ENCODE results near the gene UNC45B. TPM values are rescaled to one million over a fixed set of nuclear protein-coding genes. Genes with fewer than 3 reads are reported as not detected.

Gene UNC45B
- total RNA-seq, 1 experiment from 2014 or later: not detected

GRCh38 chr17:35175638-35176415 is 28.2 kb downstream of the UNC45B start:
- no TSS peak for BruUV-seq (replicated peaks)
- no peak overlapping the region for H2AFZ ChIP-seq (ENCODE audit: low read depth, low read length, poor library complexity, severe bottlenecking)
- no peak overlapping the region for H3K9ac ChIP-seq (ENCODE audit: low read length)
- RAD21 ChIA-PET (ENCODE audit: low non-redundant PET in 1 of 2, low total read pairs in 2 of 2, uncharacterized antibody in 2 of 2, unreplicated experiment in 2 of 2): no interaction called here
- no peaks in the 10 kb centered on the region for H3K36me3 ChIP-seq (ENCODE audit: control insufficient read depth in 1 of 2, insufficient read depth in 2 of 2, low read length in 2 of 2)
- no peaks in the 10 kb centered on the region for H3K79me2 ChIP-seq (ENCODE audit: insufficient read depth, low read length)
- H4K20me1 ChIP-seq (ENCODE audit: insufficient read depth): no peaks in the 10 kb centered on the region
- no peaks in the 10 kb centered on the region for H3K9me2 ChIP-seq (ENCODE audit: insufficient read depth)
- no peak overlapping the region for H3K4me2 ChIP-seq (ENCODE audit: low read length)
- no peak overlapping the region for H3K27ac ChIP-seq (ENCODE audit: low read depth, low read length)
- TF ChIP-seq FOSL1 (IDR thresholded peaks at IDR 0.05; ENCODE audit: low read depth) (no peak), YY1 (IDR thresholded peaks at IDR 0.05; ENCODE audit: extremely low read depth, insufficient replicate concordance, low read depth, low read length) (no peak), REST (IDR thresholded peaks at IDR 0.05; ENCODE audit: low read depth) (no peak), EZH2 (IDR thresholded peaks at IDR 0.05) (no peak), SIN3A (IDR thresholded peaks at IDR 0.05; ENCODE audit: low read depth) (no peak), ZFX (IDR thresholded peaks at IDR 0.05) (no peak), CEBPB (IDR thresholded peaks at IDR 0.05; ENCODE audit: low read depth) (no peak), EGR1 (IDR thresholded peaks at IDR 0.05; ENCODE audit: low read depth) (no peak), EZH2phosphoT487 (IDR thresholded peaks at IDR 0.05; ENCODE audit: borderline replicate concordance) (no peak), POLR2A (IDR thresholded peaks at IDR 0.05; ENCODE audit: borderline replicate concordance, extremely low read depth, insufficient read depth, insufficient read length) (no peak), ATF3 (IDR thresholded peaks at IDR 0.05) (no peak), RAD21 (IDR thresholded peaks at IDR 0.05; ENCODE audit: low read depth) (no peak), TCF7L2 (IDR thresholded peaks at IDR 0.05; ENCODE audit: borderline replicate concordance, extremely low read depth, insufficient read depth, insufficient read length) (no peak)
- TF ChIP-seq, protein P1, sequence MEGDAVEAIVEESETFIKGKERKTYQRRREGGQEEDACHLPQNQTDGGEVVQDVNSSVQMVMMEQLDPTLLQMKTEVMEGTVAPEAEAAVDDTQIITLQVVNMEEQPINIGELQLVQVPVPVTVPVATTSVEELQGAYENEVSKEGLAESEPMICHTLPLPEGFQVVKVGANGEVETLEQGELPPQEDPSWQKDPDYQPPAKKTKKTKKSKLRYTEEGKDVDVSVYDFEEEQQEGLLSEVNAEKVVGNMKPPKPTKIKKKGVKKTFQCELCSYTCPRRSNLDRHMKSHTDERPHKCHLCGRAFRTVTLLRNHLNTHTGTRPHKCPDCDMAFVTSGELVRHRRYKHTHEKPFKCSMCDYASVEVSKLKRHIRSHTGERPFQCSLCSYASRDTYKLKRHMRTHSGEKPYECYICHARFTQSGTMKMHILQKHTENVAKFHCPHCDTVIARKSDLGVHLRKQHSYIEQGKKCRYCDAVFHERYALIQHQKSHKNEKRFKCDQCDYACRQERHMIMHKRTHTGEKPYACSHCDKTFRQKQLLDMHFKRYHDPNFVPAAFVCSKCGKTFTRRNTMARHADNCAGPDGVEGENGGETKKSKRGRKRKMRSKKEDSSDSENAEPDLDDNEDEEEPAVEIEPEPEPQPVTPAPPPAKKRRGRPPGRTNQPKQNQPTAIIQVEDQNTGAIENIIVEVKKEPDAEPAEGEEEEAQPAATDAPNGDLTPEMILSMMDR (IDR thresholded peaks at IDR 0.05 in 2 of 3, conservative IDR thresholded peaks at IDR 0.05 in 1 of 3; ENCODE audit: borderline replicate concordance in 1 of 3, insufficient read depth in 1 of 3, low read depth in 2 of 3, low read length in 2 of 3): no peak
- no peaks in the 10 kb centered on the region for H3K4me1 ChIP-seq (ENCODE audit: control insufficient read depth in 1 of 2, insufficient read depth in 2 of 2, low read length in 2 of 2)
- no peak for DNase-seq (ENCODE audit: low read depth, low spot score)
- POLR2A ChIA-PET: interaction anchor here (0.8 kb wide), 1 partner anchor 10 kb away, joined by 3 read pairs; no protein-coding TSS in a partner anchor
- intact Hi-C loops (cut with micrococcal nuclease): loop anchor here (1.0 to 10.0 kb wide), 2 partner anchors 139 to 357 kb away; no protein-coding TSS in a partner anchor
- no peak for ATAC-seq
- CTCF ChIA-PET: no interaction called here
- H3K27me3 ChIP-seq (ENCODE audit: insufficient read depth, low read length): peaks cover 6% of the 10 kb centered on the region; the same call in 1 of the 2 replicates
- no peaks in the 10 kb centered on the region for H3K9me3 ChIP-seq (ENCODE audit: control insufficient read depth in 1 of 2, insufficient read depth in 1 of 2, low read depth in 1 of 2, low read length in 2 of 2)
- no peak overlapping the region for H3K4me3 ChIP-seq (replicated peaks in 1 of 2; ENCODE audit: low read depth in 1 of 2, low read length in 2 of 2)
